GM18858 (cell line): Measurements from ENCODE around the gene ZNF385B.

Source experiments
- ATAC-seq: cut with Tn5 transposase; IDR thresholded peaks from one replicate; pipeline ENCODE4 v1.9.1; 2021; ENCODE audit not compliant: unreplicated experiment

The ZNF385B gene

DNA sequence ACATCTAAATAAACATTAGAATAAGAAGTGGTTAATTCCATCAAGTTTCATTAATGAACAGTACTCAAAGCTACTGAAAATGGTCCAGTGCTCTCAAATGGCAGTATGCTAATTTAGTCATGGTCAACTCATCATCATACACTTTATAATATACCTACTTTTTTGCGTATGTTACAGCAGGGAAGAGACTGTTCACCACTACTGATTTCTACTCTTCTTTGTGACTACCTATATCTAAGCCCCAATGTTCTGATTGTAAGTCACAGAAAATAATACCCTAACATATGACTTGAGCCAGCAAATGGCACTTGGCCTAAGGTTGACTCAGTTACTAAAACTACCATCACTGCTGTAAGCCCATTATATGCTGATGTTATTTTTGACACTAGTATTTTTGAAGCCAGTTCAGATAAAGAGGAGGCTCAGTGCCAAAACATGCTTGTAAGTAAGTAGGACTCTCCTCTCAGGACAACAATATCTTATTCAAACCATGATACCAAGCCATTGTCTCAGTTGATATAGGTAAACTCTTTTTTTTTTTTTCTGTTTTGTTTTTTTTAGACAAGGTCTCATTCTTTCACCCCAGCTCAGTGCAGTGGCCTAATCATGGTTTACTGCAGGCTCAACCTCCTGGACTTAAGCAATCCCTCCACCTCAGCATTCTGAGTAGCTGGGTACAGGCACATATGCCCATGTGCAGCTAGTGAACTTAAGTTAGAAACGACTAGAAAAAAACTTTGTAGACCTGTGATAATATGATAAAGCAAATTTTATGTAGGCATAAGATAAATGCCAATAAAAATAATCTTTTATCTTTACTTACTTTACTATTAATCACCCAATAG is 266.9 kb downstream of the ZNF385B start:
- ATAC-seq: no peak

DNA sequence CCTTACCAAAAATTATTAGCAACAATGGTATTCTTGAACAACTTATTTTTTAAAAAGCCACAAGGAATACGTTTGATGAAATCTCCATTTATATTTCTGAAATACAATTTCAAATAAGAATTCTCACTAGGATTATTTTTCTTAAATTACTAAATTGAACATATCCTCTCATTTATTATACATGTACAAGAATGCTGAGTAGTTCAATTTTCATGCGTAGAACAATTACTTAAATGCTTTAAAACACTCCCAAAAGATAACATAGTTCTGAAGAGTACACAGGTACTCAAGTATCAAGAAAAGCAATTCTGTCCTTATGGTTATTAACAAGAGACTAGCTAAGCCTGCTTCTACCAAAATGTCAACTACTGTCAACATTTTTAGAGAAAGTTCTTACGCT is 268.1 kb downstream of the ZNF385B start:
- ATAC-seq: no peak

DNA sequence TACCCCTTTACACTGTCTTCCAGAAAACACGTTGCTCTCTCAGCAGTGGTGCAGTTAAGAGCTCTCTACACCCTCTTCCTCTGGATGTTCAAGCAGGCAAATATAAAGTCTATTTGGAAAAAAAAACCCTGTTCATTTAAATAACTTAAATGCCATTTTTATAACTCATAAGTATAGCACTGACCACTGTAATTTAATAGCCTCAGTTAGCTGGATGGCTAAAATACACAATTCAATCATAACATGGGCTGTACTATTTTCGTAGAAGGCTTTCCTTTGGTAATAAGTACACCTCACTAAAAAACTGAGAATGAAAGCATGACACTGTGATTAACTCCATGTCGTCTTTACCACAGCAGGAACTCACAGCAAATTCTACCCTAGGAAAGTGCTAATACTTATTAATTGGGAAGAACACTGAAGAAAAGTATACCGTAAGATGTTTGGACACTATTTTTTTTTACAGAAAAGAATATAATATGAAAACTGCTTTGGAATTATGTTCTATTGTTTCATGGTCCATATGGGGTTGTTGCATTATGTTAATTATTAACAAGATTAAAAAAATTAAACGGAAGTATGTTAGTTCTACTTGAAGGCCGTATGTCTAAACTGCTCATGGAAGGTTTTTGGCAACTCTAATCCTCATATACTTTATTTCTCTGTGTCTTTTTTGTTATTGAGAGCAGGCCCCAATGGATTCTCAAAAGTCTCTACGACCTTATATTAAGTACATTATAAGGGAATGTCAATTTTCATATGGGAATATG is 269.1 kb downstream of the ZNF385B start:
- no peak for ATAC-seq

DNA sequence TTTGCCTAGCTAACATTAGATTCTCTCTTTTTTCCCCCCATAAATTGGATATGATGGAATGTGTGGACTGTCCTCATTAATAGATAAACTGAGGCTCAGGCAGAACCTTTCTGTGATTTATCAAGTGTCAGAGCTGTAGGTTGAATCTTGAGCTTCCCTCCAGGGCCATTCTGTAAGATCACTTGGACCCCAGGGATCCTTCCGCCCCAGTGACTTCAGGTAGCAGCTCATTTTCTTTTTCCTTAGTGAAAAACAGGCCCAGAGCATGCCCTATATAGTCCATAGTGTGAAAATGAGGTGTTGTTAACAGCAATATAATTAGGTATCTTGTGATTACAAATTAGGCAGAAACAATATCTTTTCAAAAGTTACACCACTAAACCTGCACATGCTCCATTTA is 269.7 kb downstream of the ZNF385B start:
- no peak for ATAC-seq

DNA sequence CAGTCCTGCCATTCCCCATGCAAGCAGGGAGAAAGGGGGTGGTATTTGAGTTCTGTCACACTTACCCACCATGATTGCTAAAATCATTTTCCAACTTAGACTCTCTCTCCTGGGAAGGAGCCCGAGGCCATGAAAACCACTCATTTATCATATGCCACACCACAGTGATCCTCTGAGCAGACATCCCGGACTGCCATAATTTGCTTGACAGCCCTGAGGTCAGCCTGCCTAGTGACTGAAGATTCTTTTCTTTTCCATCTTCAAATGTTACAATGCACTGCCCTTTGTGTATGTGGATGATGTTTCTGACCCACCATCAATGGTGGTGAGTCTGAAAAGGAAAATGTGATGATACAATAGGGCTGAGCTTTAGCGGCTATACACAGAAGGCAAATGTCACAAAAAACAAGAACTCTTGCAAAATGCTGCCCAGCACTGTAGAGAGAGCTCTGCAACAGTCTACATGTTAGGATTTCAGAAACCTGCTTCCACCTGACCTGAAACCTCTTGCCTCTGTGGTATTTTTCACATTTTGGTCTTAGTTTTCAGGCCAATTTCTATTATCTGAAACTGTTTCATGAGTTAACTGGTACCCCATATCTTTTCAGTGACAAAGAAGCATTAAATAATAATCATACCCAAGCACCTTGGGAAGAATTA is 272.8 kb downstream of the ZNF385B start:
- ATAC-seq: no peak

DNA sequence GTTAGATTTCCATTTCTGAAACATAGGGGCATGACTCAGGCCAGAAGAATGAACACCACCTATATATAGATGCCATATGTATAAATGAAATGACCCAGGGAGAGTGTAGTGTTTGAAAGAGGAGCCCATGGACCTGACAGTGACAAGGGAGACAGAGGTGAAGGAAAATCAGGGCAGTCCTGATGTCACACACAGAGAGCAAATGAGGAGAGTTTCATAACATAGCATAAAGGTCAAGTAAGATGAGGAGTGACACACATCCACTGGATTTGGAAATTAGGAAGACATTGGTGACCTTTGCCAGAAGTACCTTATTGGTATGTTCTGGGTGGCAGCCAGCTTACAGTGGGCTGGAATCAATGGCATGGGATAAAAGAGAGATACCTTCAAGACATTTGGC is 276.7 kb downstream of the ZNF385B start:
- ATAC-seq: no peak

DNA sequence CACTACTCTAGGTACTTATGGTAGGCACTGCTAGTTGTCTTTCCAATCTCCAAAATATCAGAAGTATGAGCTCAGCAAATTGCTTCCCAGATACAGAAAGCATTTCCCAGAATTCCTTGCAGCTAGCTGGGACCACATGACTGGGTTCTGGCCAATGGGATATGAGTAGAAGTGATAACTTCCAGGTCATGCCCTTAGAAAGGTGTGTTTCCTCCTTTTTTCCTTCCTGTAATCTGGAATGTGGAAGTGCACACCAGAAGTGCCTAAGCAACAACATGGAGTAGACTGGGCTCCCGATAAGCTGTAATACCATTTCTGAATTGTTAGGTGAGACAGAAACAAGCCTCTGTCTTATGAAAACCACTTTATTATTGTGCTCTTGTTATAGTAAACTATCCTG is 279.8 kb downstream of the ZNF385B start:
- no peak for ATAC-seq

DNA sequence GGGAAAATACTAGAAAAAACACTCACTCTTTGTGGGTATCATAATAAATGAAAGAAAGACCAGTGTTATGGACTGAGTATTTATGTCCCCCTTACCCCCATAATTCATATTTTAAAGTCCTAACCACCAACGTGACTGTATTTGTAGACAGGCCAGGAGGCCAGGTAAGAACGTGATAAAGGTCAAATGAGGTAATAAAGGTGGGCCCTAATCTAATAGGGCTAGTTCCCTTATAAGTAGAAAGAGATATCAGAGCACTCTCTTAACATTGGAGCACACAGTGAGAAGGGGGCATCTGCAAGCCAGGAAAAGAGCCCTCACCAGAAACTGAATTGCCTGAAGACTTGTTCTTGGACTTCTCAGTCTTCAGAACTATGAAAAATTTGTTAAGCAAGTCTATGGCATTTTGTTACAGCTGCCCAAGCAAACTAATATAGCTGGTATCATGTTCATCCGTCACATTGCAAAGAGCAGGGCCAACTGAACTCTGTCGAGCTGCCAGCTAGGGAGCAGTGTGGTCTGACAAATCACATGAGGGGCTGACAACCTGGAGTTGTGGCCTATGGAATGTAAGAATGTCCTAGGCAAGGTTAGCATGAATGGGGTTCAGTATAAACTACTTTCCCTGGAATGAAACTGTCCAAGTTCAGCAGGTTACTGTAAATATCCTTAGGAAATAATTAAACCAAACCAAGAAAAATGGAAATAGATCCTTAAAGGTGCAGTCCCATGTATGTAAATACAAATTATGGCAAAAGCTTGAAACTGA is 280.9 kb downstream of the ZNF385B start:
- ATAC-seq: no peak

DNA sequence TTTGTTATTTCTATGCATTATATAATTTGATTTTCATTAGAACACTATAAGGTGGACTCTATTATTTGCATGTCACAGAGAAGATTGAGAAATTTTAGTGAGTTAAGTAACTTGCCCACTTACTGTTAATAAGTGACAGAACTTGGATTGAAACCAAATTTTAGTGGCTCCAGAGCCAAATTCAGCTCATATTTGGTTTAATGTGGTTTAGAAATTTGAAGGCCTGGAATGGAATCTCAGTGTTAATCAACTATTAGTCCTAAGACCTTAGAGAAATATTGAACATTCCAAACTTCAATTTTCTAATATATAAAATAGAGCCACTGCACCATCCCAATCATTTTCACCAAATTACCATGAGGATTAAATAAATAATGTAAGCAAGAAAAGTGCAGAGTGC is 281.6 kb downstream of the ZNF385B start:
- ATAC-seq: no peak

DNA sequence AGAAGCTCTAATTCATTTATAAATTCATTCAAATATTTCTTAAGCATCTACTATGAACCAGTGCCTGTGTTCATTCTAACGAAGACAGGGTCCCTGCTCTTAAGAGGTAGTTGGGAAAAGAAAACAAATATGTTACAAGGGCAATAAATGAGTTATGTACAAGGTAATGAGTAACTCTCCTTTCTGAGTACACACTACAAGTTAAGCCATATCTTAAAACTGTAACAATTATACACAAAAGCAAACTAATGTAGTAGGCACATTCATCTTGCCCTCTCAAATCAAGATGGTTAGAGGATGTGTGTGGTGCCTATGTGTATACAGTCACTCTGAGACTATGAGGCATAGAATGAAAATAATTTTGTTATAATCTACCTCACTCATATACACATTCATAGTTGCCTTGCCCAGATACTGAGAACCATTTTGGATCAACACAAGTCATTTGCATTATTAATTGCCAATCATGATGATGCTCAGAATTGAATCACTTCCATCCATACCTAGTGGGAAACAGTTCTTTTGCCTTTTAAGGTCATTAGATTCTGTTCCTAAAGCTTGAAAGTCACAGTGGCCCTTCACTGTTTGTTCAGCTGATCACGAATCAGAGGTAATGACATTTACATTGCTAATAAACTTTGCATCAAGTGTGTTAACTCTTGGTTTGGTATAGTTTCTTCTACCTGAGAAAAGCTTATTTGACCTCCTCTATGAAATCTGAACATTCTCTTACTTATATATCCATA is 283.1 kb downstream of the ZNF385B start:
- no peak for ATAC-seq

DNA sequence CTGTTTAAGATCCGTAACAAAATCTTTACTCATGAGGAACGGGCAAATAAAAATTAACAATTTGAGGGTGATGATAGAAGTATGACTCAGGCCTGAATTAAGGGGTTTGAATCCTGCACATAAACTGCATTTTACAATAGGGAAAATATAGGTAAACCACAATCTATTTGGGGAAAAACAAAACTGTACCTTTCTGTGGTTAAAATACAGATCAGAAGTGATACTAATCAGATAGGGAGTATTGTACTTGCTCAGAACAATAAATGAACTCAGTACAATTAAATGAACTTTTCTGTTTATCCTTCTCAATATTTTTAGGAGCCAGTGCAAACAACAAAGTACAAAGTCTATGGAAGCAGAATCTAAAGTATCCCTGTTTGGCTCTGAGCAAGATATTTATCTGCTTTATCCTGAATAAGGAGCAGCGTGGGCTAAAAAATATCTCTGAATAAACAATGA is 287.3 kb downstream of the ZNF385B start:
- ATAC-seq: no peak

DNA sequence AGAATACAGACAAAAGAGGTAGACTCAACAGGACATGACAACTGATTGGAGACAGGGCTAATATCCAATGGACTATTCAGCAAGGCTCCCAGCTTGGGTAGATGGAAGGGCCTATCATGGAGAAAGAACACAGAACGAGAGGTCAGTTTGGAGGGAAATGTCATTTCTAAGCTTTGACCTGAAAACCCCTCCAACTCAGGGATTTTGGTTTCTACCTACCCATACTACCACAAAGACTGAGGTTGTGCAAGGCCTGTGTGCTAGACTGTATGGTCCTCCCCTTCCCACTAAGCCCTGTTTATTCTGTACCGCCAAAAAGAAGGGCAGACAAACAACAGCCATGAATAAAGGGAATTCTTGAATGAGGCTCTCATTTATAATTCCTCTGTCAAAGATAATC is 288.9 kb downstream of the ZNF385B start:
- no peak for ATAC-seq

DNA sequence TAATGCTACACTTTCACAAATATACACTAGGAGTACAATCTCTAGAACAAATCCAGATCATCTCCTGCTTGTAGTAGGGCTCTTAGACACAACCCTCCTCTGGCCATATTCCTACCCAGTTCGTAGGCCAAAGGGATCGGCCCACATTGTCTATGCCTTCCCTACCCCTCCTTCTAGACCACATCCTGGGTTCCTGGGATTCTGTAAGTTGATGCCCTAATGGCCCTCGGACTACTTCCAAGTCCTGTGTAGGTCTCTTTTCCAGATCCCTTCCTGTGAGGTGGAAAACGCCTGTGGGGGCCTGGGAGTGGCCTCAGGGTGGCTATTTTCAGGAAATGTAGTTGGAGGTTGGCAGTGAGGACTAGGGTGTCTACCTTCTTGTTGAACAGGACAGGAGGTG is 289.7 kb downstream of the ZNF385B start:
- no peak for ATAC-seq

DNA sequence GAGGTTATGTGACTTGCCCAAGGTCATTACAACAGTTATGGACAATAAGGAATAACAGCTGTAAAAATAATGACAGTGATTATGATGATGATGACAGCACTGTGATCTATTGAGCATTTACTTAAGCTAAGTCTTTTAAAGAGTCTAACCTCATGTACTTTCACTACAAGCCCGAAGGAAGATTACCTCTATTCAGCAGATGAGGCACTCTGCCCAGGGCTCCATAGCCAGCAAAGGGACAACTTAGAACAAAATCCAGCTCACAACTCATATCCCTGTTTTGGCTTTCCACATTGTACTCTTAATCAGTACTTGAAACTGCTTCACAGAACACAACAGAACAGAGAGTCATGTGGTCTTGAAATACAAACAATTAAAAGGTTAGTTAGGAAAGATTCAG is 290.2 kb downstream of the ZNF385B start:
- ATAC-seq: no peak

DNA sequence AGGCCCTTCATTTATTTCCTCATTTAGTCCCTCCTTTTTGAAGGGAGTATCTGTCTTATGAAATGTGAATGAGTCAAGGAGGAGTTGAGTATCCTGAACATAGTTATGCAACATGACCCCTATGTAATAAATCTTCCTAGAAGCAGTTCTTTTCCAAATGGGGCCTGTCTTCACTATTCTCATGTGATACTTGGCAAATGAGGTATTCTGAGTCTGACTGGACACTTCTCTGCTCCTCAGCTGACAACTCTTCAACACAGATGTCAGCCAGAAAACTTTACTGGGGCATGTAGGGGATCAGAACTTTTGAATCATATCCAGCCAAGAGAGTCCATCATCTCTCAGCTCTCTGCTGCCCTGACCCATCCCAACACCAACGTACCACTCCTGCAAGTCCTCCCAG is 291.6 kb downstream of the ZNF385B start:
- no peak for ATAC-seq

DNA sequence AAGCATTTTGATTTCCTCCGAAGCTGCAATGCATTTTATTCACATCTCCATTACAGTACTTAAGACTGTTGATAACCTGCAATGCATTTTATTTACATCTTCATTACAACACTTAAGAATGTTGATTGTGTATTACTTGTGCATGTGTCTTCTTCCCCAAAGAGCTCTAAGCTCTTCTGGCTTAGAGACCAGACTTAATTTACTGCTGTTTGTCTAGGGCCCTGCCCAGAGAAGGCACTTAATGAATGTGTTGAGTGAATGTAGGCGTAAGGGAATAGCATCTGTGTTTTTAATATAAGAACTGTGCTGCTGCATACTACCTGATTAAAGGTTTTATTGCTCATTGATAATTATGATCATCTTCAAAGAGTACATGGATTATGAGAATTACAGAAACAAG is 295.6 kb downstream of the ZNF385B start:
- no peak for ATAC-seq

DNA sequence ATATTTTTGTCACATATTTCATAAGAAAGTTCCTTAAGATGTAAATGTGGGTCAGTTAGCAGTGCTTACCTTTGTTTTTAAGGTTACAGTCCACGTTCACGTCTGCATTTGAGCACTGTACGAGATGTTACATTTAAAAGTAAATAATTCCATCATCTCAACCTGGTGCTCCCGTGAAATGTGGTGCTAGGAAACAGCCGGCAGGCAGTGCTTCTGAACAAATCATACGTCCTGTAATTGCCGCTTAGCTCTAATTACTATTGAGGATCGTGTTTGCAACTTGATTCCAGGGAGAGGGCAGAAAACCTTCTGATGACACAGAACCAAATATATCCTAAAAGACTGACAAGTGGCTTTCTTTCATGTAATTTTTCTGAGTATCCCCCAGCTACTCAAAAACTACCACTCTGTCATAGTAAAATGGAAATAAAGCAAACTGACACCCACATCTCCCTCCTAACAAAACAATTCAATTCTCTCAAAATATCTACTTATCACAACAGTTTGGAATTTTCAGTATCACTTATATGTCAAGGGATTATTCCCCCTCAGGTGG is 299.0 kb downstream of the ZNF385B start:
- ATAC-seq: no peak

DNA sequence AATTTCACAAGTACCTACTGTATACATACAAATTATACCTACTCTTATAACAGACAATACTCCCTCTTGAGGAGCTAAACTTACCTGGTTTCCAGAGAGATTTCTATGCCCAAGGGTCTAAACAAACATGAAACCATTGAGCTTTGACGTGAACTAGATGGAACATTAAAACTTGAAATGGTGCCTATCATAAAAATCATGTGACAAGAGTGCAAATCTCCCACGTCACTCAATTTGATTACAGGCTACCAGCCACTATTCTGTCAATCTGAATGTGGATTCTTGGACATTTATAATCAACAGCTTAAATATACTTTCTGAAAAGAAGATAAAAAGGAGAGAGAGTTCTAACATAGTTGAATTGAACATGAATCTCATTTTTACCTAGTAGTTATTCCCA is 299.7 kb downstream of the ZNF385B start:
- no peak for ATAC-seq

DNA sequence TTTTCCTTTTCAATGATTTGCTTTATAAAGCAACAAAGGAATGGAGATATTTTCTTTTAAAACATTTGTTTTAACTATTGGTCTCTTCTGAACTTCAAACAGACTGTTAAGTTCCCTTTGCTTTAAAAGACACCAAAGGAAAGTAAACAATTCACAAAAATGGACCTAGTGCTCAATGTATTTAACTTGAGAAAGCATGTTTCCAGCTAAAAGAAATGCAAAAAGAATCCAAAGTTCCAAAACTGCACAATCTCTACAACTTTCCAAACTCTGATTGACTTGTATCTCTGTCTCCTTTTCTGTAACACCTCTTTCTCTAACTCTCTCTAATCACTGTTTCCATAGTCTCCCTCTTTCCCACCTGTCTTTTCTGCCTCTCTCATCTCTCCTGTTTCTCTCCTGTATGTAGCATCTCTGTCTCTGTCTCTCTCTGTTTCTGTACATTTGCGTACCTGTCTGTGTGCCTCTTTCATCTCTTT is 301.1 kb downstream of the ZNF385B start:
- no peak for ATAC-seq
